ENCODE data around the gene SSU72.

DNA sequence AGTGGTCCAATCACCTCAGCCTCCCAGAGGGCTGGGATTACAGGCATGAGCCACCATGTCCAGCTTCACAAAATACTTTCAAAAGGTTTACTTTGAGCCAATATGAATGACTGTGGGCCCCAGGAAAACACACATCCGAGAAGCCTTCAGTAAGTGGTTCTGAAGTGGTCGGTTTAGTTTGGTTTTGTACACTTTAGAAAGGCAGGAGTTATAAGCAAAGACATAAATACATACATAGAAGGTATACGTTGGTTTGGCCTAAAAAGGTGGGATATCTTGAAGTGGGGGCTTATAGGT is 37.4 kb upstream of the SSU72 start:
- TF ChIP-seq, protein P1, sequence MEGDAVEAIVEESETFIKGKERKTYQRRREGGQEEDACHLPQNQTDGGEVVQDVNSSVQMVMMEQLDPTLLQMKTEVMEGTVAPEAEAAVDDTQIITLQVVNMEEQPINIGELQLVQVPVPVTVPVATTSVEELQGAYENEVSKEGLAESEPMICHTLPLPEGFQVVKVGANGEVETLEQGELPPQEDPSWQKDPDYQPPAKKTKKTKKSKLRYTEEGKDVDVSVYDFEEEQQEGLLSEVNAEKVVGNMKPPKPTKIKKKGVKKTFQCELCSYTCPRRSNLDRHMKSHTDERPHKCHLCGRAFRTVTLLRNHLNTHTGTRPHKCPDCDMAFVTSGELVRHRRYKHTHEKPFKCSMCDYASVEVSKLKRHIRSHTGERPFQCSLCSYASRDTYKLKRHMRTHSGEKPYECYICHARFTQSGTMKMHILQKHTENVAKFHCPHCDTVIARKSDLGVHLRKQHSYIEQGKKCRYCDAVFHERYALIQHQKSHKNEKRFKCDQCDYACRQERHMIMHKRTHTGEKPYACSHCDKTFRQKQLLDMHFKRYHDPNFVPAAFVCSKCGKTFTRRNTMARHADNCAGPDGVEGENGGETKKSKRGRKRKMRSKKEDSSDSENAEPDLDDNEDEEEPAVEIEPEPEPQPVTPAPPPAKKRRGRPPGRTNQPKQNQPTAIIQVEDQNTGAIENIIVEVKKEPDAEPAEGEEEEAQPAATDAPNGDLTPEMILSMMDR (IDR thresholded peaks at IDR 0.05): no peak
- no peak for TF ChIP-seq POLR2A (IDR thresholded peaks at IDR 0.05)

Data from esophagus squamous epithelium (tissue), 4 donors.